ENCODE results near the gene PCK1. TPM values are rescaled to one million over a fixed set of nuclear protein-coding genes. Genes with fewer than 3 reads are reported as not detected.

PCK1 gene
- total RNA-seq, 1 donor from 2014 or later, result not detected

GRCh38 chr20:57601211-57601570 lies 40.3 kb downstream of the PCK1 start:
- intact Hi-C loops (cut with micrococcal nuclease), result no loop called here

- intact Hi-C loops (cut with micrococcal nuclease), result no loop called here
Observed at GRCh38 chr20:57601737-57602136, 40.8 kb downstream of the PCK1 start.

GRCh38 chr20:57603120-57603519 lies 42.2 kb downstream of the PCK1 start:
- intact Hi-C loops (cut with micrococcal nuclease), result no loop called here

- intact Hi-C loops (cut with micrococcal nuclease), result no loop called here
Observed at GRCh38 chr20:57605045-57605444, 44.1 kb downstream of the PCK1 start.

GRCh38 chr20:57605878-57606277 lies 45.0 kb downstream of the PCK1 start:
- intact Hi-C loops (cut with micrococcal nuclease), result no loop called here

- intact Hi-C loops (cut with micrococcal nuclease), result no loop called here
Observed at GRCh38 chr20:57608516-57608915, 47.6 kb downstream of the PCK1 start.

- intact Hi-C loops (cut with micrococcal nuclease), result no loop called here
Observed at GRCh38 chr20:57609086-57609841, 48.4 kb downstream of the PCK1 start.

GRCh38 chr20:57609842-57610167 lies 48.9 kb downstream of the PCK1 start:
- intact Hi-C loops (cut with micrococcal nuclease), result no loop called here

GRCh38 chr20:57610261-57610952 lies 49.5 kb downstream of the PCK1 start:
- intact Hi-C loops (cut with micrococcal nuclease), result no loop called here

- intact Hi-C loops (cut with micrococcal nuclease), result no loop called here
Observed at GRCh38 chr20:57611586-57612311, 50.8 kb downstream of the PCK1 start.

- intact Hi-C loops (cut with micrococcal nuclease), result no loop called here
Observed at GRCh38 chr20:57612436-57612835, 51.5 kb downstream of the PCK1 start.

- intact Hi-C loops (cut with micrococcal nuclease), result no loop called here
Observed at GRCh38 chr20:57612916-57613315, 52.0 kb downstream of the PCK1 start.

- intact Hi-C loops (cut with micrococcal nuclease), result no loop called here
Observed at GRCh38 chr20:57613481-57613921, 52.6 kb downstream of the PCK1 start.

GRCh38 chr20:57614490-57615444 lies 53.9 kb downstream of the PCK1 start:
- intact Hi-C loops (cut with micrococcal nuclease), result loop anchor here (5.0 kb wide), 1 partner anchor 1038 kb away; the partner anchor contains the start of gene STX16

GRCh38 chr20:57615445-57615811 lies 54.5 kb downstream of the PCK1 start:
- intact Hi-C loops (cut with micrococcal nuclease), result loop anchor here (5.0 kb wide), 1 partner anchor 1037 kb away; the partner anchor contains the start of gene STX16

- intact Hi-C loops (cut with micrococcal nuclease), result loop anchor here (5.0 kb wide), 1 partner anchor 1036 kb away; the partner anchor contains the start of gene STX16
Observed at GRCh38 chr20:57616143-57616951, 55.4 kb downstream of the PCK1 start.

GRCh38 chr20:57617079-57617795 lies 56.3 kb downstream of the PCK1 start:
- intact Hi-C loops (cut with micrococcal nuclease), result loop anchor here (5.0 kb wide), 1 partner anchor 1035 kb away; the partner anchor contains the start of gene STX16
